Renal pelvis (tissue), 12 donors: Measurements from ENCODE around the gene IRAK2. TPM values are rescaled to one million over a fixed set of nuclear protein-coding genes. Genes with fewer than 3 reads are reported as not detected.
"Not testable (repeated sequence)": the region's sequence is repeated elsewhere in the genome, so short reads cannot be mapped to it uniquely, and the experiment has no call there.

Experiments used
- DNase-seq: peaks from one replicate; pipeline ENCODE4 v3.0.0-alpha.2; 2013
- long read RNA-seq, 16 experiments: transcript quantifications; one replicate each; lab custom pipeline, GENCODE V29; 2026
- polyA plus RNA-seq, 3 donors: library from polyadenylated mRNA; unstranded; fragments of 120-200 nt; gene quantifications; one replicate each; pipeline ENCODE4 v1.2.1, GENCODE V29; 2013; ENCODE audit not compliant: insufficient read length in 3 of 3

The IRAK2 gene
- under 1 TPM; 0.71 to 0.89 (median 0.88) TPM for polyA plus RNA-seq
- long read RNA-seq, donor 1: 0 reads
- long read RNA-seq, donor 2: 0 reads
- long read RNA-seq, donor 3: 0 reads
- long read RNA-seq, donor 4: 0 reads
- long read RNA-seq, donor 5: 0 reads
- long read RNA-seq, donor 6: 0 reads
- long read RNA-seq, donor 7: 0 reads
- long read RNA-seq, donor 8: 0 reads
- long read RNA-seq, donor 9: 0 reads
- long read RNA-seq, donor 10: 0 reads
- long read RNA-seq, donor 11: 0 reads
- long read RNA-seq, donor 12: 0 reads
- long read RNA-seq, donor 13: 0 reads
- long read RNA-seq, donor 14: 0 reads
- long read RNA-seq, donor 15: 0 reads
- long read RNA-seq, donor 16: 0 reads

GRCh38 chr3:10164546-10165393 is at the start of gene IRAK2:
Gene IRAK2 (plus strand): TSS chr3:10164919. CDS start chr3:10164955, 36 bp downstream.
- peak; percentile 21 for DNase-seq

- DNase-seq: peak; percentile 95
Observed at GRCh38 chr3:10115326-10116137, 49.2 kb upstream of the IRAK2 start, which contains the start of gene BRK1. Gene BRK1 (plus strand): TSS chr3:10115675. CDS start chr3:10115702, 27 bp downstream.

GRCh38 chr3:10116138-10116460 is 48.6 kb upstream of the IRAK2 start:
- peak; percentile 9 for DNase-seq

GRCh38 chr3:10116928-10117327 is 47.8 kb upstream of the IRAK2 start:
- no peak for DNase-seq

- no peak for DNase-seq
Observed at GRCh38 chr3:10119376-10119775, 45.3 kb upstream of the IRAK2 start.

GRCh38 chr3:10121064-10121463 is 43.7 kb upstream of the IRAK2 start:
- no peak for DNase-seq

- no peak for DNase-seq
Observed at GRCh38 chr3:10122724-10123123, 42.0 kb upstream of the IRAK2 start.

- DNase-seq: not testable (repeated sequence)
Observed at GRCh38 chr3:10135872-10136271, 28.8 kb upstream of the IRAK2 start.

GRCh38 chr3:10136426-10137005 is 28.2 kb upstream of the IRAK2 start:
- no peak for DNase-seq

GRCh38 chr3:10137178-10137577 is 27.5 kb upstream of the IRAK2 start:
- no peak for DNase-seq

GRCh38 chr3:10140996-10141546 is 23.6 kb upstream of the IRAK2 start:
- no peak for DNase-seq

- no peak for DNase-seq
Observed at GRCh38 chr3:10142707-10143560, 21.8 kb upstream of the IRAK2 start.

GRCh38 chr3:10145685-10146084 is 19.0 kb upstream of the IRAK2 start:
- no peak for DNase-seq

GRCh38 chr3:10149226-10149625 is 15.5 kb upstream of the IRAK2 start:
- DNase-seq: no peak

- DNase-seq: no peak
Observed at GRCh38 chr3:10150987-10151386, 13.7 kb upstream of the IRAK2 start.

GRCh38 chr3:10154335-10155122 is 10.2 kb upstream of the IRAK2 start:
- DNase-seq: no peak

- no peak for DNase-seq
Observed at GRCh38 chr3:10155123-10155472, 9.6 kb upstream of the IRAK2 start.

GRCh38 chr3:10155658-10156057 is 9.1 kb upstream of the IRAK2 start:
- DNase-seq: no peak

GRCh38 chr3:10157031-10157430 is 7.7 kb upstream of the IRAK2 start:
- DNase-seq: no peak

GRCh38 chr3:10158555-10158954 is 6.2 kb upstream of the IRAK2 start:
- not testable (repeated sequence) for DNase-seq
